ENCODE measurements around the gene GSDMA.

DNA sequence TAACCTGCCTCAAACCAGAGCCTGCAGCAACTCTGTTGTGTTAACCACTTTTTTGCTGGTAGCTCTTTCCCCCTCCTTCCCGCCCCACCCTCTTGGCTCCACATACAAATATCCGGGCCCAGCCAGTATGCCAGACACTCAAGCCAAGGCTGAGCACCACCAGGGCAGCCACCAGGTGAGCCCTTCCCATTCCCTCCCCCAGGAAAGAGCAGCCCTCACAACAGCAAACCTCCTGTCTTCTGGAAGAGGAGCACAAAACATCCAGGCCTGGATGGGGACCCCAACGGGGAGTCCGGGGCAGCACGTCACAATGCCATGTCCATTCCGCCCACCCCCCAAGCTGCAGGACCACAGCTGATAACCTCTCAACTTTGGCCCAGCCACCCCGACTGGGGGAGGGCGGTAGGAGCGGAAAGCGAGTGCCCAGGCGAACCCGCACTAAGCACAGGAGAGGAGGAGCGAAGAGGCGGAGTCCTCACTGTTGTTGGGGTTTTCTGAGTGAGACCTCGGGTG is 36.2 kb upstream of the GSDMA start:
- no peak for TF ChIP-seq HDGF (IDR thresholded peaks at IDR 0.05; ENCODE audit: borderline replicate concordance)
- TF ChIP-seq BHLHE40 (IDR thresholded peaks at IDR 0.05; ENCODE audit: borderline replicate concordance) = no peak
- no peak for TF ChIP-seq SP1 (IDR thresholded peaks at IDR 0.05)
- TF ChIP-seq PKNOX1 (IDR thresholded peaks at IDR 0.05) = no peak
- TF ChIP-seq FOXA1 (IDR thresholded peaks at IDR 0.05) = no peak
- no peak for TF ChIP-seq NFRKB (IDR thresholded peaks at IDR 0.05)
- TF ChIP-seq SUZ12 (IDR thresholded peaks at IDR 0.05) = no peak
- TF ChIP-seq FOXM1 (IDR thresholded peaks at IDR 0.05; ENCODE audit: borderline replicate concordance) = no peak
